ENCODE measurements around the gene ZNF23.

ZNF23 gene

DNA sequence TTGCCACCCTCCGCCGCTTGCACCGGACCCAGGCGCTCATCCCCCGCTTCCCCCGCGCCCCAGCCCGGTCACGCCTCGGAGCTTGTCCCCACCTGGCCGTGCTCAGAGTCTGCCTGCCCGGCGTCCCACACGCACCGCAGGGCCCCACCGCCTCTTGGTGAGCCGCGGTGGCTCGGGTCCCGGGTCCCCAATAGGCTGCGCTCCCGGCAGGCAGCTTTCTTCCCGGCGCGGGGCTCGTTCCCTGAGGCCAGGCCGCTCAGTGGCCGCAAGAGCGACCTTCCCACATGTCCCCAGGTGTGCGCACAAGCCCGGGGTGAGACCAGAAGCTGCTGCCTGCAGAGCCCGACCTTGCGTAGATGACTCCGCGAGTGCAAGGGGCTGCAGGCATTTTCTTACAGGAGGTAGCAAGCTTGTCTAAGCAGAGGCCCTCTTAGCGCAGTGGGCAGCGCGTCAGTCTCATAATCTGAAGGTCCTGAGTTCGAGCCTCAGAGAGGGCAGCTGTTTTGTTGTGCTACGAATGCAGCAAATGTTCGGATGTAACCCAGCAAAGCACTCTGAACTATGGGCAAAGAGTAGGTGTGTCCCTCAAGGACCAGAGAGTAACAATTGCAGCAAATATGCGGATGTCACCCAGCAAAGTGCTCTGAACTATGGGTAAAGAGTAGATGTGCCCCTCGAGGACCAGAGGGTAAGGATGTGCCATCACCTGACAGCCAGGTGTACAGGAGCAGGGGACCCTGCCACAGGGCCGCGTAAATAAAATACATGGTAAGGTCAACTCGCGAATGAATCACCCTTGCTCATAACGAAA is 35.8 kb downstream of the ZNF23 start:
- TF ChIP-seq GATA2 (IDR thresholded peaks at IDR 0.05; ENCODE audit: low read depth, low read length) (no peak), GATA3 (IDR thresholded peaks at IDR 0.05; ENCODE audit: low read depth, low read length) (no peak)

DNA sequence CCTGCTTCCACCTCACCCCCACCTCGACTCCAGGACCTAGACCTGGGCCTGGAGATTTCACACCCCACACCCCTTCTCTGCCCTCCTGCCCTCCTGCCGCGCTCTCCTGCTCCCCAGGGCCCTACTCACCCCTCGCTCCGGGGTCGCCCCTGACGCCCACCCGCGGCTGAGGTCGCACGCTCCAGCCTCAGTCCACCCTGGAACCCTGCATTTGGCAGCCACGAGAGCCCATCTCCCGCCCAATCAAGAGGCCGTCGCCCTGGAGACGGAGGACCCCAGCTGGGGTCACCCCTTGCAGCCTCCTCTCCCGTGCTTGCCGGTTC is 36.3 kb downstream of the ZNF23 start:
- TF ChIP-seq GATA2 (IDR thresholded peaks at IDR 0.05; ENCODE audit: low read depth, low read length) (0 out of 2 replicates have a peak, but pooled peaks have one; percentile 15), GATA3 (IDR thresholded peaks at IDR 0.05; ENCODE audit: low read depth, low read length) (no peak)

DNA sequence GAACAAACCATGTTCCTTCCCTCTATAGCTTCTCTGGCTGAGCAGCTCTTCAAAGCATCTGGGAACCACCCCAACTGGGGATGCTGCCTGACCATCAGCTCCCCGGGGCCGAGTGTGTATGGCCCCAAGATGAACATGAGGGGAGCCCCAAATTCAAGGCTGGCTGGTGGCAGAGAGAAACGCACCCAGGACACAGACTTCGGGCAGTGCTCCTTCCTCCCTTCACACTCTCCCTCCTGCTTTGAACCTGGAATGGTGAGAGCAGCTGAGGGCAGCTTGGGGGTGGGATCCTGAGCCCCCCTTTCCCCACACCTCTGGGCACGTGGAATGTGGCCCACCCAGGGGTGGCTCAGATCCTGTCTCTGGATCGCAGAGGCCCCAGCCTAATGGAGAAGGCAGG is 37.4 kb downstream of the ZNF23 start:
- no peak for TF ChIP-seq GATA2 (IDR thresholded peaks at IDR 0.05; ENCODE audit: low read depth, low read length)
- no peak for TF ChIP-seq GATA3 (IDR thresholded peaks at IDR 0.05; ENCODE audit: low read depth, low read length)

DNA sequence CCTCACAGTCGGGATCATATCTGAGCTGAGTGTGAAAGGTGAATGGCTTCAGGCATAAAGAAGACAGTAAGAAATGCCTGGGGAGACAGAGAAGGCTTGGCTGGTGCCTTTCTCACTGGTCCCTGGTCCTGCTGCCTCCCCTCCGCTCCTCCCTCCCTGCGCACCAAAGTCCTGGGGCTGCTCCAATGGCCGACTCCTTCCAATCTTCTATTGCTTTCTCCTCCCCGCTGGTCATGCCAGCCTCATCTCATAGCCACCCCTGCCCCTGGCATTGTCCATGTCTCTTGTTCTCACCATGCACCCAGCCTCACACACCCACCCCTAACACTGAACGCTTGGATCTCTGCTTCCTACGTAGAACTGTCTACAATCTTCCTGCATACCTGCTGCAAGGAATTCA is 38.2 kb downstream of the ZNF23 start:
- no peak for TF ChIP-seq GATA2 (IDR thresholded peaks at IDR 0.05; ENCODE audit: low read depth, low read length)
- no peak for TF ChIP-seq GATA3 (IDR thresholded peaks at IDR 0.05; ENCODE audit: low read depth, low read length)

DNA sequence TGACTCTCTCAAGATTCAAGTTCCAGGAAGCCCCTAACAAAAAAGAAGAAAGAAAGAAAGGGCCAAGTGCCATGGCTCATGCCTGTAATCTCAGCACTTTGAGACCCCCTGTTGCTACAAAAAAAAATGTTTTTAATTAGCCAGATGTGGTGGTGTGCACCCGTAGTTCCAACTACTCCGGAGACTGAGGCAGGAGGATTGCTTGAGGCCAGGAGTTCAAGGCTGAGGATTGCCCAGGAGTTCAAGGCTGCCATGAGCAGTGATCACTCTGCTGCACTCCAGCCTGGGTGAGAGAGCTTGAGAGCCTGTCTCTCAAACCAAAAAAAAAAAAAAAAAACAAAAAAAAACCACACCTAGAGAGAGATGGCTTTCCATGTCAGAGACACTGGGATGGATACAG is 39.0 kb downstream of the ZNF23 start:
- TF ChIP-seq GATA2 (IDR thresholded peaks at IDR 0.05; ENCODE audit: low read depth, low read length) (no peak), GATA3 (IDR thresholded peaks at IDR 0.05; ENCODE audit: low read depth, low read length) (no peak)

DNA sequence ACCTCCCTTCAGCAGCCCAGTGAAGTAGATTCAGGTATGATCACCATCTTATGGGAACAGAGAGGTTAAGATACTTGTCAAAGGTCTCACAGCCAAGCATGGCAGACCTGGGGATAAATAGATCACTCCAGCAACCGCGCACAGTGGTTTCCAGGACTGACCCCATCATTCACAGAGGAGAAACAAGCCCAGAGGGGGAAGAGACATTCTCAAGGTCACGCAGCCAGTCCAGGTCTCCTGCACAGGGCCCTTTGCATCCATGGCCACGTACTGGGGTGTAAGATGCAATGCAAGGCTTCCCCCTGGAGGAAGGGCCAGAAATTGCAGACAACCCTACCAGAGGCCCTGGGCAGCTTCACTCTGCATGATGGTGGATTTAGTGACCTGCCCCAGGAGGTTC is 40.1 kb downstream of the ZNF23 start:
- TF ChIP-seq GATA3 (IDR thresholded peaks at IDR 0.05; ENCODE audit: low read depth, low read length) (no peak), GATA2 (IDR thresholded peaks at IDR 0.05; ENCODE audit: low read depth, low read length) (no peak)

DNA sequence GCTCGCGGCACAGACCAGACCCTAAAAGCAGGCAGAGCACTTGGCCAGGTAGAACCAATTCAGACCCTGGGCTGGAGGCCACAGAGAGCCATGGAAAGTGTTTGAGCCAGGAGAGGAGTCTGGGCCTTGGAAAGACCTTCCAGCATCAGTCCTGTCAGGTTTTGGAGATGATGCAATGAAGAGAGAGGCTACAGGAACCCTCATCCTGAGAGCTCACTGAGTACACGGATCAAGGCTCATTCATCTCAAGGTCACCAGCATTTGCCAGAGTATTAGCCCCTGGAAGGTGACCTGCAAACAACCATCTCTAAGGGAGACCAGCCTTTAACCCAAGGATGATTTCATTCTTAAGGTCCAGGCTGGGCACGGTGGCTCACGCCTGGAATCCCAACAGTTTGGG is 48.0 kb downstream of the ZNF23 start:
- TF ChIP-seq GATA2 (IDR thresholded peaks at IDR 0.05; ENCODE audit: low read depth, low read length), result no peak

DNA sequence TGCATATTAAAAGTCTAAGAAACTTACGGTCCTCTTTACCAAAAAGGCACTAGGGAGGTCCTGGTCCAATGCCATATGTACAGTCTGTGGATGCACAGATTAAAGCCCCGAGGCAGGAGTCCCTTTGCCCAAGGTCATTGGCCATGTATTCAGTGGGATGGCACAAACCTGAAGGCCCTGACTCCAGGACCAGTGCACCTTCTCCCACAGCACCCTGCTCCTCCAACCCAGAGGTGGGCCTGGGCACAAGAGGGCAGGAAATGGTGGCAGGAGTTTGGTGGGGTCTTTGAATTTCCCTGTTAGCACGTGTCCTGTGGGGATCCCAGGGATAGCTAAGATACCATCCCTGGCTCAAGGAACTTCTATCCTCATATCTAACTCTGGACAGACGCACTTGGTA is 48.7 kb downstream of the ZNF23 start:
- no peak for TF ChIP-seq GATA2 (IDR thresholded peaks at IDR 0.05; ENCODE audit: low read depth, low read length)
- no peak for TF ChIP-seq GATA3 (IDR thresholded peaks at IDR 0.05; ENCODE audit: low read depth, low read length)

DNA sequence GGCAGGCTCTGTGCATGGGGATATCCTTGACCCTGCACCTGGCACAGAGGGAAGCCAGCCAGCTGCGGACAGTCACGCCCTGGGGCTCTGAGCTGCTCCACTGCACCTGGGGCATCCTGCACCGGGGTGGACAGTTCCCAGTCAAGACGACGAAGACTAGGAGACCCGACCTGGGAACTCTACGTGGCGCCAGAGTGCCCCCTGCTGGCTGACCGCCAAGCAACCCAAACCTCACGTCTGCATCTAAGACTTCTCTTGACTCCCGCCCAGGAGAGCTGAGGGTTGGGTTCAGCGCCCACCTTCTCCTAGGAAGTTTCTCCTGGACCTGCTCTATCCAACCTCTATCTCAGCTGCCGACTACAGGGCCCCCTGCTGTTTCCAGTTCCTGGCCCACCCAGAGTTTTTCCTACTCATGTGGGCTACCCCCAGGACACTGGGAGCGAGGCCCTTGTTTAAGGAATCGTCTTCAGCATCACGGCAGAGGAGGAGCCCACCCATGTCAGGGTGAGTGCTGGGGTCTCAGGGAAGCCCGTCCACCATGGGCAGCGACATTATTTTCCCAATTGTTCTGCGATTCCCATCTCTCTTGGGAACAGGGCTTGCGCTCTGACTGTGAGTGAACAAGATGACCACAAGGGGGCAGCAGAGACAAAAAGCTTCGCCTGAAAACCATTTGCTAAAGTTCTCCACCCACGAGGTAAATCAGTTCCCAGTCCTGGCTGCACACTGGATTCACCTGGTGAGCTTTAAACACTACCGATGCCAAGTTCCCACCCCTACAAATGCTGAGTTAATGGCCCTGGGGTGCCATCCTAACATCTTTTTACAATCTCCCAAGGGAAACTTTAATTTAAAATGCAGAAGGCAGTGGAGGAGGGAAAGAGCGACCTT is 49.5 kb downstream of the ZNF23 start:
- TF ChIP-seq GATA3 (IDR thresholded peaks at IDR 0.05; ENCODE audit: low read depth, low read length), result no peak
- no peak for TF ChIP-seq GATA2 (IDR thresholded peaks at IDR 0.05; ENCODE audit: low read depth, low read length)

DNA sequence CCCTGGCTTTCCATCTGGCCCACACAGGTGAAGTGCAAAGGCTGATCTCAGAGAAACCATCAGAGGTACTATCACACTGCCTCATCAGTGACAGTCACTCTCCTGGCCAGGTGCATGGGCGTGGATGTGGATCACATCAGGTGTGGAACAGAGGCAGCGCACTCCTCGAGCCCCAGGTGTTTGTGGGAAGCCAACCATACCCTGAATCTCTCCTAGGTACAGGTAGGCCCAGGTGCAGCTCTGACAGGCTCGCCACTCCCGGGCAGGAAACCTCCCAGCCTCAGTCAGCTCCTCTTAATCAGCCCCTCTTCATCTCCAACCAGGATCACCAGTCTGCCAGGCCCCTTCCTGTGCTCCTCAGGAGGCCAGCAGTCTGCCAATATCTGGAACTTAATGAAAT is 51.9 kb downstream of the ZNF23 start:
- no peak for TF ChIP-seq GATA2 (IDR thresholded peaks at IDR 0.05; ENCODE audit: low read depth, low read length)
- TF ChIP-seq GATA3 (IDR thresholded peaks at IDR 0.05; ENCODE audit: low read depth, low read length), result no peak

DNA sequence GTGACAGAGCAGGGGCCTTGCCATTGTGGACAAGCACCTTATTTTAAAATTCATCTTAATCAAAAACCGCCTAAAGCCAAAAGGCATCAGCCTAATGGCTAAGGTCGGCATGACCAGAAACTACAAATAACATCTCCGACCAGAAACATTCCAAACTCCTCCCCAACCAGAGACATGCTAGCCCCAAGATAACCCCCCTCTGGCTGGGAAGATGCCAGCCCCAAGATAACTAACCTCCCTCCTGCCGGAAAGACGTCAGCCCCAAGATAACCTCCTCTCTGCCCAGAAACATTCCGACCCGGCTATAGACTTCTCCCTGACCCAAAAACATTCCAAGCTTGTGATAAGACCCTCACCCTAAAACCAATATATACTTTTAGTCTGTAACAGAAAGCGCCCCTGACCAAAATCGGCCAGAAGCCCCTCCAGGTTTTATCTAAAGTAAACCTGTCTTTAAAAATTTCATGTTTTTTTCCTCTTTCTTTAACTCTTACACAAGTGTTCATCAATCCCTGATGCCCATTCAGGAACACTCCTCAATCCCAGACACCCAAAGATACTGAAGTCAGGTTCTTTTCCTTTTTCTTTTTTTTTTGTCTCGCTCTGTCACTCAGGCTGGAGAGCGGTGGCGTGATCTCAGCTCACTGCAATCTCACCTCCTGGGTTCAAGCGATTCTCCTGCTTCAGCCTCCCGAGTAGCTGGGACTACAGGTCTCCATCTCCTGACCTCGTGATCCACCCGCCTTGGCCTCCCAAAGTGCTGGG is 52.9 kb downstream of the ZNF23 start:
- TF ChIP-seq GATA3 (IDR thresholded peaks at IDR 0.05; ENCODE audit: low read depth, low read length) (no peak), GATA2 (IDR thresholded peaks at IDR 0.05; ENCODE audit: low read depth, low read length) (no peak)

DNA sequence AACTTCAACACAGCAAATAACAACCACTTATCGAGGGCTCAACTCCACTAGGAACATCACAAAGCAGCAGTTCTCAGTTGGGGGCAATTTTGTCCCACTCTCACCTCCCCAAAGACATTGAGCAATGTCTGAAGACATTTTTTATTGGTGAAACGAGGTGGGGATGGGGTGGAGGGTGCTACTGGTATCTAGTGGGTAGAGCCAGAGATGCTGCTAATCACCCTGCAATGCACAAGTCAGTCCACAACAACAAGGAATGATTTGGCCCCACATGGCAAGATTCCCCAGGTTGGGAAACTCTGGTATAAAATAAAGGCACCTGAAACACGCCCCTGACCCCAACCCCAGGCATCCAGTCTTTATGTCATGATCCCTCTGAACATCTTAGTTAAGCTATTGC is 53.5 kb downstream of the ZNF23 start:
- TF ChIP-seq GATA3 (IDR thresholded peaks at IDR 0.05; ENCODE audit: low read depth, low read length), result no peak
- TF ChIP-seq GATA2 (IDR thresholded peaks at IDR 0.05; ENCODE audit: low read depth, low read length), result no peak

DNA sequence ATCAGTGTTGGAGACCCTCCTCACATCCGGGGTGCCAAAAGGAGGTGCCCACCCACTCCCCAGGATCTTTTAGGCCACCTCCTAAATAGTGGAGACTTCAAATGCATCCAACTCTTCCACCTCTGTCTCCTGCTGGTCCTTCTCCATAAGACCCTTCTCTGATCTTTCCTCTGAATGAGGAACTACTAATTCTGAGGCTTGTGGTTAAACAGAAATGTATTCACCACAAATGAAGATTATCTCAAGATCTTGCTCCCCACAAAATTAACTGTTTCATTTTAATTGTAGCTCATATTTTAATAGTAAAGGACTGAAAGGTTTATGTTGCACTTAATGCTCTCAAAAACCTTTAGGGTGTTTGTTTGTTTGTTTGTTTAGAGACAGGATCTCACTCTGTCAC is 54.3 kb downstream of the ZNF23 start:
- no peak for TF ChIP-seq GATA2 (IDR thresholded peaks at IDR 0.05; ENCODE audit: low read depth, low read length)
- no peak for TF ChIP-seq GATA3 (IDR thresholded peaks at IDR 0.05; ENCODE audit: low read depth, low read length)

DNA sequence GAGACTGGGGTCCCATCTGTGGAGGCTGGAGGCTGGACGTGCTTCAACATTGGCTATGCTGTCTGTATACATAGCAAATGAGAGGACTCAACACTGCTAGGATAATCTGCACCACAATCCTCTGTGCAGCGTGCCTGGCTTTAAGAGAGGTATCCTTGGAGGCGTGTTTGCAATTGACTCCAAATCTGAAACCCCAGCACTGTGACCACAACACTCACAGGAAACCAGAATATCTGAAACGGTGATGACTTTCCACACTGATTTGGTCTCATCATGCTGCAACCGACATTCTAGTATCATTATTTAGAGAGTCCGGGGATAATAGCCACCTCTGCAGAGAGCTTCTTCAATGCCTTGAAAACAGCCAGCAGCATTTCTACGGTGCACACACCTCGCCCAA is 55.3 kb downstream of the ZNF23 start:
- TF ChIP-seq GATA2 (IDR thresholded peaks at IDR 0.05; ENCODE audit: low read depth, low read length), result no peak
- TF ChIP-seq GATA3 (IDR thresholded peaks at IDR 0.05; ENCODE audit: low read depth, low read length), result no peak

Data from SH-SY5Y (cell line).